ENCODE data around the gene TAF4B.

Gene TAF4B

DNA sequence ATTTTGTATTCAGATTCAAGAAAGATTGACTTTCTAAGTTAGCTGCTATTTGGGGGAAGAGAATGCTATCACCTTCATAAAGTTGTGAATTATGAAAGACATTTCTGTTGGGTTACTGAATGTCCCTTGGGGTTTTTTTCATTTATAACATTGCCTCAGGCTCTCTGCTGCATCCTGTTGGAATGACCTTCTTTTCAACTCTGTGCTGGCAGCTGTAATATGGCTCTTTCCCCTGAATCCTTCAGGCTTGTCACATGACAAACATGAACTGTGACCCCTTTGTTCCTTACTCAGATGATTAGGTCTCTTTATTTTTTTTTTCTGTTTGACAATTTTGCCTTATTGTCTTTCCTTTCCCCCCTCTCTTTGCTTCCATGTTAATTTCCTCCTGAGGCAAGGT is 159.8 kb downstream of the TAF4B start:
- TF ChIP-seq GATA3 (IDR thresholded peaks at IDR 0.05; ENCODE audit: low read depth, low read length) (no peak), GATA2 (IDR thresholded peaks at IDR 0.05; ENCODE audit: low read depth, low read length) (no peak)

DNA sequence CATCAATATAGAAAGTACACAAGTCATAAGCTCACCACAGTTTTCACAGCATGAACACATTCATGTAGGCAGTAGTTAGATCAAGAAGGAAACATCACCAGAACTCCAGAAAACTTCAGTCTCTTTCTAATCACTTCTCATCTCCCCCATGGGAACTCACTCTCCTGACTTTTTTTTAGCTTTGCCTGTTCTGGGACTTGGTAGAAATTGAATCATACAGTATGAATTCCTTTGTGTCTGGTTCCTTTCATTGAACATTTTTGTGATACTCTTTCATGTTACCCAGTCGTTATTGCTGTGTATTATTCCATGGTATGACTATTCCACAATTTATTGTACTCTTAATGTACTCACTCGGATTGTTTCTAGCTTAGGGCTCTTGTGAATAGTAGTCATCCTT is 160.2 kb downstream of the TAF4B start:
- no peak for TF ChIP-seq GATA2 (IDR thresholded peaks at IDR 0.05; ENCODE audit: low read depth, low read length)
- no peak for TF ChIP-seq GATA3 (IDR thresholded peaks at IDR 0.05; ENCODE audit: low read depth, low read length)

DNA sequence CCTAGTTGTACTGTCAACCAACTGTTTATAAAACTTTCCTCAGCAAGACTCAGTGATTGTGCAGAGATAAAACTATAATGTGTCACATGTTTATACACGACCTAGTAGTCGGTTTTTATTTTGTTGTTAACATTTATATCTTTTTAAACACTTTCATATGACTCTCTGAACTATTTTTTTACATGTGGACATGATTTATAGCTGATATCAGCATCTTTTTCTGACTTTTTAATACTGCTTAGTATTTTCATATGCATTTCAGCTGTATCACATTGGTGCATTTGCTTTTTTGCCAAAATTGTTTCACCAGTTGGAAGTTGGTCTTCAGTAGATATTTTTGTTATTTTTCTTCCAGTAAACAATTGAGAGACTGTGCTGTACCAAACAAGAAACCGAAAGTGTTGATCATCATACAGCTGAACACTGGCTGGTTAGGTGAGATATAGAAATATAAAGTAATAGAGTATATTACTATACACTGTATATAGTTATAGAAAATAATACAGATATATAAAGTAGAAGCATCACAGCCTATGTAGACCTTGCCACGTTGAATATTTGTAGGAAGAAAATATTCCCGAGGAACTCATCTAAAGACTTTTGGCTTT is 167.9 kb downstream of the TAF4B start:
- no peak for TF ChIP-seq GATA2 (IDR thresholded peaks at IDR 0.05; ENCODE audit: low read depth, low read length)
- TF ChIP-seq GATA3 (IDR thresholded peaks at IDR 0.05; ENCODE audit: low read depth, low read length), result no peak

GRCh38 chr18:26397019-26397418 is 170.8 kb downstream of the TAF4B start:
- TF ChIP-seq GATA3 (IDR thresholded peaks at IDR 0.05; ENCODE audit: low read depth, low read length) (no peak), GATA2 (IDR thresholded peaks at IDR 0.05; ENCODE audit: low read depth, low read length) (no peak)

DNA sequence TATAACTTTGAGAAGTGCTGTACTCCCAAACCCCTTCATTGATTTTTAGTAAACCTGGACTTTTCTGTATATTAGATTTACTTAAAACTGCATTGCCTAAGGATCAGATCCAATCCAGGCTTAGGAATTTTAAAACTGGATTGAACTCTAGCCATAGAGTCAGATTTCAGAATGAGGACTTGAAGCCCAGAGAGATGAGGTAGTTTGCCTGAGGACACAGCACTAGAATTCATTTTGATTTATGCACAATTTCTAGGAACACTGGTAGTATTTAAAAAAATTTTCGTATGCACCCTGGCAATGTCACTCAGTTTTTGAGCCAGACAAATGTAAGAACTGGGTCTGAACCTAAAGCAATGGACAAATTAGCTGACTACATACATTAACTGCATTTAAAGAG is 177.2 kb downstream of the TAF4B start:
- TF ChIP-seq GATA3 (IDR thresholded peaks at IDR 0.05; ENCODE audit: low read depth, low read length) (no peak), GATA2 (IDR thresholded peaks at IDR 0.05; ENCODE audit: low read depth, low read length) (no peak)

DNA sequence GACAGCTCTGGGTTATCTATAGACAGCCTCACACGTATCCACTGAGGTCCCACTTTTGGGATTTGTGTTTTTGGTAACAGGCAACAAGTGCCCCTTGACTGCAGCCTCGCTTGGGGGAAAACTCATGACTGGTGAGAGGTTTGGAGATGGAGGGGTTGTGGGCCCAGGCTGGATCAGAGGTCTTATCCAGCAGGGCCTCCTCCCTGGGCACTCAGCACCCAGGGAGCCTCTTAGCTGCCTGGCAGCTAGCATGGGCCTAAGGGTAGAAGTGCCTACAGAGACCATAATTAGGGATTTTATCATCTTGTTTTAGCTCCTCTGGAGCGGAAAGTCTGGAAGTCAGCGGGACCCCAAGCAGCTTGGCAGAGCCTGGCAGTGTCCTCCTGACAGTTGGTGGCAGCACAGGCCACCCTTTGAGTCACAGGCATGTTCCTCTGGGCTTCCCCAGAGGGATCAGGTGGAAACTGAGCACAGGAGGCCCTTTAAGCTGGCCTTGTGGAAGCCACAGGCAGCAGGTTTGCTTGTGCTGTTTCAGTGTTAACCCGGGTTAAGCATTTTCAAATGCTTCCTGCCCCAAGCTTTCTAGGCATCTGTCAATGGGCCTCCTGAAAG is 179.1 kb downstream of the TAF4B start:
- TF ChIP-seq GATA3 (IDR thresholded peaks at IDR 0.05; ENCODE audit: low read depth, low read length), result no peak
- TF ChIP-seq GATA2 (IDR thresholded peaks at IDR 0.05; ENCODE audit: low read depth, low read length), result no peak

DNA sequence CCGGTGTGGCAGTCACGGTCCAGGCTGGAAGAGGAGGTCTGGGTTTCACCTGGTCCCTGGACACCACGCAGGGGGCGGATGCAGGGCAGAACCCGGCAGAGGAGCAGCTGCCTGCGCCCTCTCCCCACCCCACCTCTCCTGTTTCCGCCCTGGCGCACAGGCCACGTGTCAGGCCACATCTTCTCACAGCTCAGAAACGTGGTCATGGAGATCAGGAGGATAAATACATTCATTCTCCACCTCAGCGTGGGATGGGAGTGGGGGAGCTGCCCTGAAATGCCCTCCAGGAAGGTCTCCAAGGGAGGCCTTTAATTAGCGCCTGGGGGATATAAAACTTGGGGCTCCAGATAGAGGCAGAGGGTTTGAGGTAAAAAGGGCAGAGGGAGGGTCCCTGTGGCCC is 180.1 kb downstream of the TAF4B start:
- TF ChIP-seq GATA2 (IDR thresholded peaks at IDR 0.05; ENCODE audit: low read depth, low read length) (no peak), GATA3 (IDR thresholded peaks at IDR 0.05; ENCODE audit: low read depth, low read length) (no peak)

GRCh38 chr18:26406854-26407517 is 180.7 kb downstream of the TAF4B start:
- TF ChIP-seq GATA2 (IDR thresholded peaks at IDR 0.05; ENCODE audit: low read depth, low read length), result no peak

DNA sequence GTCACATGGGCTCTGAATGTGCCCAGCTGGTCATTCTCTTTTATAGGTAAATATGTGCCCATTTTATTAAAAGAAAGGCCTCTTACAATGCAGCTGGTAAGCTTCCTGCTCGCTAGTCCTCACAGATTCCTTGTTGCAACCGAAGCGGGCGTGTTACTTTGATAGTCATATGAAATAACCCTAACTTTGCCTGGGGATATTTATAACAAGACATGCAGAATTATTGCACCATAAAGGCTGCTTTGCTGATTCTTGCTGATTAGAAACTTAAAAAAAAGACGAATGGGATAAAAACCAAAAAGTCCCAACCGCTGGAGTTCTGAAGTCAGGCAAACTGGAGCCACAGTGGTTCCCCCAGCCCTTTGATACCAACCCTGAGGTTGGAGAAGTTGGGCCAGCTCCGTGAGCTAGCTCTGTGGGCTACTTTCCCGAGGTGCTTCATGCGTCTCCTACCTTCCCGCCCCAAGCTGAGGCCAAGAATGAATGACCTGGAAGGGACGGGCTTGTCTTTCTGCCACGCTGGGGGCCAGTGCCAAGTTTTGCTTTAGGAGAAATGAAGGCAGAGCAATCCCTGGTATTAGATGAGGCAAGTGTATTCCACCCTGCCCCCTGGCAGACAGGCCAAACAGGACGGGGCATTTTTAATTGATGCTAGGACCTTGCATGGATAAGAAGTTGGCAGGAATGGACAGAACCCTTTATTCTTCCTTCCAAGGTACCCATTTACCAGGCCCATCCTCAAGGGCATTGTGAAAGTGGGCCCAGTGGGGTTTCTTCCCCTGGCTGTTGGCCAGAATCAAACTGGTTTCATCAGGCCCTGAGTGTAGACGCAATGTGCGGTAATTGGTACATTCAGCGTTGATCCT is 181.7 kb downstream of the TAF4B start:
- no peak for TF ChIP-seq GATA2 (IDR thresholded peaks at IDR 0.05; ENCODE audit: low read depth, low read length)
- TF ChIP-seq GATA3 (IDR thresholded peaks at IDR 0.05; ENCODE audit: low read depth, low read length), result no peak

GRCh38 chr18:26409091-26409490 is 182.8 kb downstream of the TAF4B start:
- TF ChIP-seq GATA3 (IDR thresholded peaks at IDR 0.05; ENCODE audit: low read depth, low read length), result no peak
- no peak for TF ChIP-seq GATA2 (IDR thresholded peaks at IDR 0.05; ENCODE audit: low read depth, low read length)

- TF ChIP-seq GATA2 (IDR thresholded peaks at IDR 0.05; ENCODE audit: low read depth, low read length) (no peak), GATA3 (IDR thresholded peaks at IDR 0.05; ENCODE audit: low read depth, low read length) (no peak)
Measured at GRCh38 chr18:26414901-26415440, 188.7 kb downstream of the TAF4B start.

GRCh38 chr18:26415631-26416030 is 189.4 kb downstream of the TAF4B start:
- TF ChIP-seq GATA3 (IDR thresholded peaks at IDR 0.05; ENCODE audit: low read depth, low read length) (no peak), GATA2 (IDR thresholded peaks at IDR 0.05; ENCODE audit: low read depth, low read length) (no peak)

GRCh38 chr18:26416652-26417150 is 190.5 kb downstream of the TAF4B start:
- no peak for TF ChIP-seq GATA2 (IDR thresholded peaks at IDR 0.05; ENCODE audit: low read depth, low read length)
- no peak for TF ChIP-seq GATA3 (IDR thresholded peaks at IDR 0.05; ENCODE audit: low read depth, low read length)

DNA sequence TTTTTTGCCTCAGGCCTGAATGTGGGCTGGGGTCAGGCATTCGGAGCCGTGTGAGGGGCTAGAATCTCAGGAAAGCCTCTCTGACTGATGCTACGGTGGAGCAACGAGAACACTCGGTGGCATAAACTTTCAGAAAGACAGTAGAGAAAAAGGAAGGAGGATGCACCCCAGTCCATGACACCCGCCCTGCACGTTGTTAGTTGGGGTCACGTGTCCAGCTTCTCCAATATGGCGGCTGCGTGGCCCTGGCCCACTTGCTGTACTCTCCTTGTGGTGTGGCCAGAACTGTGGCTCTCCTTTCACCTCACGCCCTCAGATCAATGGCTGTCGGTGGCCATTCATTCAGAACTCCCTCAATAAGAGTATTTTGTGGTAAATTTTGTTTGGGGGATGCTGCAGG is 190.9 kb downstream of the TAF4B start:
- TF ChIP-seq GATA2 (IDR thresholded peaks at IDR 0.05; ENCODE audit: low read depth, low read length) (no peak), GATA3 (IDR thresholded peaks at IDR 0.05; ENCODE audit: low read depth, low read length) (no peak)
